Fibroblast of mammary gland (primary cell): ENCODE data around the gene ZMYM1.
"Not testable (repeated sequence)": the region's sequence is repeated elsewhere in the genome, so short reads cannot be mapped to it uniquely, and the experiment has no call there.

Source experiments
- DNase-seq: peaks from one replicate; pipeline ENCODE4 v3.0.0-alpha.2; 2010; ENCODE audit warnings: low read depth
- H3K4me3 ChIP-seq: 2 replicates; pipeline ENCODE4 v1.5.1; 2011; ENCODE audit warnings: low read depth, mild to moderate bottlenecking, low read length, moderate library complexity; ENCODE audit not compliant: control insufficient read depth
- TF ChIP-seq, protein P1 (sequence below): conservative IDR thresholded peaks from 2 replicates; pipeline ENCODE4 v1.5.1; 2011; ENCODE audit warnings: low read depth, low read length, inconsistent platforms; ENCODE audit not compliant: control insufficient read depth, insufficient read depth

The ZMYM1 gene

DNA sequence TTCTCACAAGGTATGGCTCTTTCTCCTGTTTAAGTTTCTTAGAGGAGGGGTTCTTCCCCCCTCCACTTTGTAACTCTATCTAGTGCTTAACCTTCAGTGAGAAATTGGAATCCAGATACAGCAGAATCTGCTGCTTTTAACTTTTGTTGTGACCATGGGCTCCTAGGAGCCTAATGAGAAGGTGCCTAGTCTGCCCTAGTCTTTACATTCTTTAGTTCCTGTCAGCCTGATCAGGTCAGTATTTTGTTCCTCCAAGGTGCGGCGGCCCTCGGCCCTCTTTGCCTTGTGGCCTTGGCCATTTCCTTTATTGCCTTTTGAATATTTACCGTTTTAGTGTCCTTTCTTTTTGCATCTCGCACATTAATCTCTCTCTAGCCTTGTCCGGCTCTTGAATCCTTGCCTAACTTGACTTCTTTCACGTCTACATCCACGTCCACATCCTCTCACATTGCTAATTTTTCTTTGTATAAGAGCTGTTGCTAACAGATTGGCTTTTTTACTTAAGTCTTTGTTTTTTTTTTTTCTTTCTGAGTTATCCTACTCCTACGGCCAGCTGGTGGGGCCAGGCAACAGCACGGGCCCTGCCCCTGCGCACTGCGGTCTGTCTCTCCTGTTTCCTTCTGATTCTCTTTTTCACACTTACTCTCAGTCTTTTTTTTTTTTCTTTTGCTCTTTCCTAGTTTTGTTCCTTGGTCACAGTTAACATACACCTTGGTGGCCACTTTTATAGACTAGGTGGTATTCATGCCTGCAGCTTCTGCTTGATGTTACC is 64.7 kb downstream of the ZMYM1 start:
- no peak overlapping the region for H3K4me3 ChIP-seq
- DNase-seq, result no peak
- TF ChIP-seq, protein P1, sequence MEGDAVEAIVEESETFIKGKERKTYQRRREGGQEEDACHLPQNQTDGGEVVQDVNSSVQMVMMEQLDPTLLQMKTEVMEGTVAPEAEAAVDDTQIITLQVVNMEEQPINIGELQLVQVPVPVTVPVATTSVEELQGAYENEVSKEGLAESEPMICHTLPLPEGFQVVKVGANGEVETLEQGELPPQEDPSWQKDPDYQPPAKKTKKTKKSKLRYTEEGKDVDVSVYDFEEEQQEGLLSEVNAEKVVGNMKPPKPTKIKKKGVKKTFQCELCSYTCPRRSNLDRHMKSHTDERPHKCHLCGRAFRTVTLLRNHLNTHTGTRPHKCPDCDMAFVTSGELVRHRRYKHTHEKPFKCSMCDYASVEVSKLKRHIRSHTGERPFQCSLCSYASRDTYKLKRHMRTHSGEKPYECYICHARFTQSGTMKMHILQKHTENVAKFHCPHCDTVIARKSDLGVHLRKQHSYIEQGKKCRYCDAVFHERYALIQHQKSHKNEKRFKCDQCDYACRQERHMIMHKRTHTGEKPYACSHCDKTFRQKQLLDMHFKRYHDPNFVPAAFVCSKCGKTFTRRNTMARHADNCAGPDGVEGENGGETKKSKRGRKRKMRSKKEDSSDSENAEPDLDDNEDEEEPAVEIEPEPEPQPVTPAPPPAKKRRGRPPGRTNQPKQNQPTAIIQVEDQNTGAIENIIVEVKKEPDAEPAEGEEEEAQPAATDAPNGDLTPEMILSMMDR, result no peak

DNA sequence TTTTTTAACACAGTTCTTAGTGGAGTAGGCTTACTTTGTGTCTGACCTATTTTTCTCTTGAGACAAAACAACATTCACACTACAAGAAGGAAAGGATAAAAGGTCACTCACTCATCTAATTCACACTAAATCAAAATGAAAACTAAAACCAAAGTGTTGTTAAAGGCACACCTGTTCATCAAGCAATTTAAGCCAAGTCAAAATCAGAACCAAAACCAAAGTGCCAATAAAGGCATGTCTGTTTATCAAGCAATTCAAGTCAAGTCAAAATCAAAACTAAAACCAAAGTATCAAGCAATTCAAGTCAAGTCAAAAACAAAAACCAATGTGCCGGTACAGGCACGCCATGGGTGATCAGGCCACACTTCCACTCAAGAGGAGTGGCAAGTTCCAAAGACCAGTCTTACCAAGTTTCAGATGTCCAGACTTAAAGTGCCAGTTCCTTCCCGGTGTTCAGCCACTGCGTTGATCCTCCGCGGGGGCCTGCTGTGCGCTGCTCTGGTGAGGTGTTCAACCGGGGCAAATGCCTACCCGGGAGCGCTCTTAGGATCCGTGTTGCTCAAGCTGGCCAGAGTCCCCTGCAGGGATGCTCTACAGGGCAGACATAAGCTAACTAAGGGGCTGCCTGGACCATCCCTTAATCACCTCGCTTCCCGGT is 66.8 kb downstream of the ZMYM1 start:
- H3K4me3 ChIP-seq, DNase-seq: not testable (repeated sequence)

DNA sequence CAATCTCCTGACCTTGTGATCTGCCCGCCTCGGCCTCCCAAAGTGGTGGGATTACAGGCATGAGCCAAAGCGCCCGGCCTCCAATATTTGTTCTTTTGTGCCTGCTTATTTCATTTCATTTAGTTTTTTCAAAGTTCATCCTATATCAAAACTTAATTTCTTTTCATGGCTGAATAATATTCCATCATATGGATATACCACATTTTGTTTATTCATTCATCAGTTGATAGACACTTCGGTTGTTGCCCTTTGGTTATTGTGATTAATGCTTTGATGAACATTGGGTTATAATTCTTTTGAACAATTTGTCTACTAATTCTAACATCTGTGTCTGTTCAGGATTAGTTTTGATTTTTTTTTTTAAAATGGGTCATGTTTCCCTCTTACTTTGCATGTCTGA is 72.0 kb downstream of the ZMYM1 start:
- DNase-seq, result no peak
- TF ChIP-seq, protein P1, result no peak

DNA sequence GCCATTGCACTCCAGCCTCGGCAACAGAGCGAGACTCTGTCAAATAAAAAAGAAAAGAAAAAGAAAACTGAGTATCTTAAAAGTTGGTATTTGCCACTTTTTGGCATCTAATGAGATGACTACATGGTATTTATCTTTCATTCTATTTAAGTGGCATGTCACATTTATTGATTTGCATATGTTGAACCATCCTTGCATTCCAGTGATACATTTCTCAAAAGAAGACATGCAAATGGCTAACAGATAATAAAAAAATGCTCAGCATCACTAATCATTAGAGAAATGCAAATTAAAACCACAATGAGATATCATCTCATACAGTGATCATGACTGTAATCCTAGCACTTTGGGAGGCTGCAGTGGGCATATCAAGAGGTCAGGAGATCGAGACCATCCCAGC is 85.7 kb downstream of the ZMYM1 start:
- H3K4me3 ChIP-seq, result no peak overlapping the region
- TF ChIP-seq, protein P1, result no peak
- no peak for DNase-seq

More for the DNA sequence above, 72.0 kb downstream of the ZMYM1 start:
- no peak overlapping the region for H3K4me3 ChIP-seq
